HG02840 (cell line): ENCODE measurements around the gene MRPS2.

Experiments used
- ATAC-seq: cut with Tn5 transposase; IDR thresholded peaks from one replicate; pipeline ENCODE4 v1.9.1; 2021; ENCODE audit warnings: mild to moderate bottlenecking, moderate library complexity, moderate number of reproducible peaks; ENCODE audit not compliant: unreplicated experiment, low FRiP score

Gene MRPS2

GRCh38 chr9:135480071-135480939, 20.2 kb upstream of the MRPS2 start:
- no peak for ATAC-seq

- ATAC-seq: no peak
These were observed 19.6 kb upstream of the MRPS2 start for GRCh38 chr9:135480940-135481310.

- no peak for ATAC-seq
These were observed 18.3 kb upstream of the MRPS2 start for GRCh38 chr9:135482015-135482754.

GRCh38 chr9:135484460-135485277, 15.8 kb upstream of the MRPS2 start:
- ATAC-seq: no peak

GRCh38 chr9:135485385-135485784, 15.1 kb upstream of the MRPS2 start:
- no peak for ATAC-seq

- ATAC-seq: no peak
These were observed 14.7 kb upstream of the MRPS2 start for GRCh38 chr9:135485832-135486231.

GRCh38 chr9:135486267-135487065, 14.0 kb upstream of the MRPS2 start:
- ATAC-seq: no peak

GRCh38 chr9:135487281-135488012, 13.0 kb upstream of the MRPS2 start:
- no peak for ATAC-seq

GRCh38 chr9:135488013-135488330, 12.5 kb upstream of the MRPS2 start:
- no peak for ATAC-seq

- no peak for ATAC-seq
These were observed 12.0 kb upstream of the MRPS2 start for GRCh38 chr9:135488527-135488926.

- ATAC-seq: no peak
These were observed 11.1 kb upstream of the MRPS2 start for GRCh38 chr9:135489188-135489906.

GRCh38 chr9:135490166-135490870, 10.2 kb upstream of the MRPS2 start:
- ATAC-seq: no peak

GRCh38 chr9:135490980-135491464, 9.5 kb upstream of the MRPS2 start:
- ATAC-seq: no peak

GRCh38 chr9:135491764-135492163, 8.7 kb upstream of the MRPS2 start:
- ATAC-seq: no peak

- no peak for ATAC-seq
These were observed 7.4 kb upstream of the MRPS2 start for GRCh38 chr9:135492886-135493669.

- no peak for ATAC-seq
These were observed 5.5 kb upstream of the MRPS2 start for GRCh38 chr9:135494791-135495559.
